Activated T-cell treated with anti-CD3 and anti-CD28 coated beads for 24 hours (primary cell): ENCODE results near the gene PCNX2.
"Not testable (repeated sequence)": the region's sequence is repeated elsewhere in the genome, so short reads cannot be mapped to it uniquely, and the experiment has no call there.

Experiments
- DNase-seq: peaks from one replicate; pipeline ENCODE4 v3.0.0-alpha.2; 2020; ENCODE audit warnings: low read depth

Gene PCNX2

DNA sequence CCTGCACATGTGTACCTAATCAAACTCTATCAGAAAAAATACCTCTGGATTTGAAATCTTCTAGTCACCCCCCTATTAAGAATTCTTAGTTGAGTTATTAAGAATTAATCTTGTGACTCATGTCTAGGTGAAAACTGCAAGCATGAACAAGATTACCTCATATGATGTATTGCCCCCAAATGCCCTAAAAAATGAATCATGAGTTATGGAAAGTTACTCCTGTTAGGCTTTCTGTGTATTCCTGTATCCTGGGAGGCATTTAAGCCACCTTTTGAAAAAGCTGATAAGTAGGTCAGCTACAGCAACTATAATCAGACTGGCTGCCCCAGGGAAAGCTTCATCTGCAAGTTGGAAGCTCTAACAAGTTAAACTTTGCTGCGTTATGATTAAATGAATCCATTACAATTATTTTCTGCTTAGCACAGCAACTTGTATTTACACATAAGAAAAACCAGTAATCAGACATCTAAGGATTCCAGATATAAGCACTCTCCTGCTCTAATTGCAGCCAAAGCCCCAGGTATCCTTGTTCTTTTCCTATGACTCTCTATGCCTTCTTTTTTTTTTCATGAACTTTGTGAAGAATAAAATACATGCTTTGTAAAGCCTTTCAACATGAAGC, 197.5 kb downstream of the PCNX2 start:
- DNase-seq = no peak

DNA sequence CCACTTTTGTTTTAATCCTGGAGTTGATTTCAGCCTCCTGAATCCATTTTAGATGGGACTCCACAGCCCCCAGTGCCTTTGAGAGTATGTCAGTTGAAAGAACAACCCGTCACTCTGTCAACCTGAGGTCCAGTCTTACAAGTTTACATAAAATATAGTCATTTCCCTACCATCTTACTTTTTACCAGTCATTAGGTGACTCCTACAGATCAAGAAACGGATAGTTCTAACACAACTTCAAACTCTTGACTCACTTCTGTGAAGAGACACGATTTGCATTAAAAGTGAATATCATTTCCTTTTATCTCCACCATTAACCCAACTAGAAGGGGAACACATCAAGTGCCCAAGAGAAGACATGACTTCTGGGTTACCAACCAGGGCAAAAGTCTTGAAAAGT, 198.0 kb downstream of the PCNX2 start:
- DNase-seq = no peak

DNA sequence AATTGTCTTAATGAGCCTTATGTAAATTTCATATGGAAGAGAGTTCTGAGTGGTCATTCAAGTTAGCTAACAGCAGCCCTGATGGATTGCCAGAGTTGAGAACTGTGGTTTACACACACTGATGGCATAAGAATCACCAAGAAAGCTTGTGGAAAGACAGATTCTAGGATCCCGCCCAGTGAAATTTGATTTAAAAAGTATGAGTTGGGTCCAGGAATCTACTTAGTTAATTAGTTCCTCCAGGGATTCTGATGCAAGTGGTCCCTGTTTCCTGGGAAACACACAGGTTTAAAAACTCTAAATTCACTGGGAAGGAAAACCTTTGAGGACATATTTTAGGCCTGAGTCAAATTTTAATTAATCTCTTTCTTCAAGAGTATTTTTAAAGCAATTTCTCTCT, 200.8 kb downstream of the PCNX2 start:
- DNase-seq = no peak

DNA sequence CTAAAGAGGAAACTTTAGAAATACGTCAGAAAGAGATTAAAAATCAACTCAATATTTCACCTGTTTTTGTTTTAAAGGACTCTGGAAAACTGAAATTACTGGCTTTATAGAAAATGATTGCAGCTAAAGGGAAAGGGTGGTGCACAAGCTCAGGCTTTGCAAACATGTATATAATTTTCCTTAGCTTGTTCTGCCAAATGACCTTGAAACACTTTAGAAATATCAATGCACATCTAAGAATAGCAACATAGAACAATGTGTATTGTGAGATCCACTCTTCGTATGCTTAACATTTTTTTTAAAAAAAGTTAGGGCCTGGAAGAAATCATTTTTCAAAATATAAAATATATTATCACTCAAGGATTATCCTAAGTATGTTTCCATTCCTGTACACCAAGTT, 201.3 kb downstream of the PCNX2 start:
- DNase-seq = no peak

DNA sequence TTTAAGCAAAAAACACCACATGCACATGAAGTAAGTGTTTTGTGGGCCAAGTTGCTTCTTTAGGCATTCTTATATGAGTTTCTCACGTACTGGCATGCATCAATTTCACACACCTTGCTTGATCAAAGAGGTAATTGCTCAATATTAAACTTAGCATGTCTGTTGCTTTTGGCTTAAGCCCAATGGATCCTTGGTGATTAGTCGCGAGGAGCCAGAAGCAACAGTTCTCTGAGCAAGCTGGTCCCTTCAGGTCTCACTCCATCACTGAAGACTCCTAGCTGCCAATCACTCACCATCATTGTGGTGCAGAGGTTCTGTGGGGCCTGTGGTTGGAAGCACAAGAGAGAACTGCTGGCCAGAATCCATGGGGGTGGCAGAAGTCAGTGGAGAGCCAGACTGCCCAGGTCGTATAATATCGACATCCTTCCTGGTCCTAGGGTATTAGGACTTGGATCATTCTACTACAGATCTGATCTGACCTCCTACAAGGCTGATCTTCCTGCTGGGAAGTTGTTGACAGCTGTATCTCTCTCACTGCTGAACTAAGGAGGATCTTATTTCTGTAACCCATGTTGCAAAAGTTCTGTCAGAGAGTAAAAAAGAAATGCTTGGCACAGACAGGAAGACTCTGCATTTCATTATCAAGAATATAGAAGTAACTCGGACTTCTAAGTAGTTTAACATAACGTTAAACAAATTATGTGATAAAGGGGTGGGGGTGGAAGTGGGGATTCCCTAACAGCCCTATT, 204.6 kb downstream of the PCNX2 start:
- no peak for DNase-seq

DNA sequence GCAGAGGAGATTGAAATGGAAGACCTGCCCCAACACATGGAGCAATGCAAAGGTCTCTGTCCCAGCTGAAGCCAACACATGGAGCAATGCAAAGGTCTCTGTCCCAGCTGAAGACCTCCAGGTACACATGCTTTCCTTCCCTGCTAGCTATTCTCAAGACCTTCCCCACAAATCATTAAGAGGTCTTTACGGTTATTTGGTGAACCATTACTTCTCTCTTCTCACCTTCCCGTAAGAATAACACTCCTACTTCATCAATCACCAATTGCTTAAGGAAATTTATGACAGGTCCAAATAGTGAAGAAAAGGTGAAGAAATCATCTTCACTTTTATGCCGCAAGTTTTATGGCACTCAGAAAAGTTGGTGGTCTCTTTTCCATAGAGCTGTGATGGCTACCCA, 206.3 kb downstream of the PCNX2 start:
- DNase-seq = no peak

DNA sequence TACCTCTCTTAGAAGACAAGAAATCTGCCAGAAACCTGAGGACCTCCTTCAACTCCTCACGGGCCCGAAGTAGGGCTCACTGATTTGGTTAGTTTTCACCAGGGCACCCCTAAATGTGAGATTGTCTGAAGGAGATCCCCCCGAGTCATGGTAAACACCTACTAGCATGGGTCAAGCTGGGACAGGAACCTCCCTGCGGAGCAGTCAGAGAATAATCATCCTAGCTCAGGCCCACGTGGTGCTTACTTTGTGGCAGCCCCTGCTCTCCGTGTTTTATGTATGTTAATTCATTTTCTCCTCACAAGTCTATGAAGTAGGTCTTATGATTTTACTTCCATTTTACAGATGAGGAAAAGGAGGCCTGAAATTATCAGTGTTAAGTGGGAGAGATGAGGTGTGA, 206.9 kb downstream of the PCNX2 start:
- DNase-seq = no peak

DNA sequence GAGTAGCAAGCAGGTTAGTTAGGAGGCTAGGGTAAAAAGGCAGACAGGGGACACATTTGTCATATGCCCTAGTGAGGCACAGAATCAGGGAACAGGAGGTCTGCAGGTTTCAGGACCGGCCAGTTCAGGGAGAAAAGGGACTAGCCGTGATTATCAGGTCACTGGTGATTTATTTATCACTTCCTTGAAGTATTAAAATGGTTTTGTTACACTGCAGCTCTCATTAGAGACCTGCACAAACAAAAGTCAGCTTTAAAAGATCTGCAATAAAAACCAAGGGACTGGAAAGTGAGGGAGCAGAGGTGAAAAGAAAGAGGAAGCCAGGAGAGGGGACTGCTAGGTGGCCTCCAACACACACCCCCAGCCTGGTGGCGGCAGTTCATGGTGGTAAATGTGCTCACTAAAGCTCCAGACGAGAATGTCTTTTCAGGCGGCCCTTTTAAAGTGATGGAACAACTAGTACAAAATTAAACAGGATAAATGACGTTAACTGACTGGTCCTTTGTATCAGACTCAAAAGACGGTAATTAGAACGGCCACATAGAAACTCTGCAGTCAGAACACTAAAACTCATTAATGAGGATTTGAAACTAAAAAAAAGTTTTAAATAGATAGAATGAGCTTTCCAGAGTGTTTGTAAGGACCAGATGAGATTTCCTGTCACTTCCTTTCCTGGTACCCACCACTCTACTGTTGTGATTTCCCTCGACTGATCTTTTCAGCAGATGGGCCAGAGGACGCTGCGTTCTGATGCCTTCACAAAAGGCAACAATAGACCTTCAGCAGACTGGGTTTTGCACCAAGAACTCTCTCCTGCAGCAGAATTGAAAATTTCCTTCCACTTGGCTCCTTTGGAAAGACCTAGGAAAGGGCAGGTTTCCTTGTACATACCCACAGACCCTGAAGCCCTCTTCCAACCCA, 208.3 kb downstream of the PCNX2 start:
- DNase-seq = no peak

DNA sequence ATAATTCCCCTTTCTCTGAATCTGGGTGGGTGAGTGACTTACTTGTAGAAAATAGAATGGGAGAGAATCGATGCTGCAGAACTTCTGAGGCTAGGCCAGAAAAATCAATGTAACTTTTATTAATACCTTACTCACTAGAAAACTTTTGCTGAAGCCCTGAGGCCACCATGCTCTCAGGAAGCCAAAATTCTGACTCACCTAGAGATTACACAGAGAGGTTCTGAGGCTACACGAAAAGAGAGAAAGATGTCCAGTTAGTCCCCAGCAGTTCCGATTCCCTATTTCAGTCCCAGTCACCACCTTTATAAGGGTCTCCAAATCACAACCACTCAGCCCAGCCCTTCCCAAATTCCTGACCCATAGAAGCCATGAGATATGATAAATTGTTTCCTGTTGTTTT, 210.0 kb downstream of the PCNX2 start:
- no peak for DNase-seq

DNA sequence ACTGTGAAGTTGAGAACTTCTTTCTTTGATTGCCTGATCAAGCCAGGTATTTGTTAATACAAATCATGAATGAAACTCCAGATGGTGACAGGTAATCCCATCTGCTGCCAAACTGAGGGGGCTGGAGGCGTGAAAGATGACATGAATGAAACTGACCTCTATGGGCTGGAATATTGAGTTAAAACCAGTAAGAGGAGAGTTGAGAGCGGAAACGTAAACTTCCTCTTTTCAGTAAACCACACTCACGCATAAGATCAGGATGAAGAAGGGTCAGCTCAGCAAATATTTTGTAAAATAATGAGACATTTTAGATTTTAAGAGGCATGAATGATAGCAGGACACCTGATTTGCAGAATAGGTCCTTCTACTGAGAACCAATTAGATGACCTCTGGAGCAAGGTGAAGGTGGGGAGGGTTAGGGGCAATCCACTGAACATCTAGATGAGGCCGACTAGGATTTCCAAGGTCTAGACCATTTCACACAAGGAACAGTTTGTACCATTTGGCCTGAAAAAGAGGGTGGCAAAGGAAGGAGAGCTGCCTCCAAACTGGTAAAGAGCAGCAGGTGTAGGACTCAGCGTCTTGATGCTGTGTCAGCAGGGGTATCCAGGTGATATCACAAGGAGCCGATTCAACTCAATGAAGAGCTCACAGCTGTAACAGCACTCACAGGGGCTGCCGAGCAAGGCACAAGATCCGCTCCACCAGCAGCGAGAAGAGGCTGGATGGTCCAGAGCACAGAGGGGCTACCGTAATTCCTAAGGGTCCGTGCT, 212.6 kb downstream of the PCNX2 start:
- no peak for DNase-seq

DNA sequence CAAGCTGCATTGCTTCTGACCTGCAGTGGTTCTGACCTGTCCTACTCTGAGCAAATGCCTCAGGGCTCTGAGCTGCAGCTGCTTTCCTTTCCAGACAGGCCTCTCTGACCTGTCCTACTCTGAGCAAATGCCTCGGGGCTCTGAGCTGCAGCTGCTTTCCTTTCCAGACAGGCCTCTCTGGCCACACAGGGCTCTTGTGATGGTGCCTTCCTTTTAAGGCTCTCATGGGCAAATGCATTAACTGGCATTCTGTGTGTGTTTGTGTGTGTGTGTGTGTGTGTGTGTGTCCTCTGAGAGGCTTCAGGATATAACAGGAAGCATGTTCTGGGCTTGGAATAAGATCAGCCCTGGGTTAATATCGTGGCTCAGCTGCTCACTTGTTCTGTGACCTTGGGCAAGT, 213.8 kb downstream of the PCNX2 start:
- DNase-seq = no peak

DNA sequence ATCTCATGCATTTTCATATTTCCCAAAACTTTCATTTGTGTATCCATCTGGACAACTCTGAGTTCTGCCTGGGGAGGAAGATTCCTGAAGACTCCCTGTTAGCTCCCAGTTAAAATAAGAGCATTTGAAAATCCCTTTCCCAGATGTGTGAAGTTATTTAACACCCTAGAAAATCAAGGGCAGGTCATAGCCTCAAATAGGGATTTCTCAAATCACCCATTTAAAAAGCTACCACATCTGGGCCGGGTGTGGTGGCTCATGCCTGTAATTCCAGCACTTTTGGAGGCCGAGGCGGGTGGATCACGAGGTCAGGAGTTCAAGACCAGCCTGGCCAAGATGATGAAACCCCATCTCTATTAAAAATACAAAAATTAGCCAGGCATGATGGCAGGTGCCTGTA, 214.7 kb downstream of the PCNX2 start:
- not testable (repeated sequence) for DNase-seq

DNA sequence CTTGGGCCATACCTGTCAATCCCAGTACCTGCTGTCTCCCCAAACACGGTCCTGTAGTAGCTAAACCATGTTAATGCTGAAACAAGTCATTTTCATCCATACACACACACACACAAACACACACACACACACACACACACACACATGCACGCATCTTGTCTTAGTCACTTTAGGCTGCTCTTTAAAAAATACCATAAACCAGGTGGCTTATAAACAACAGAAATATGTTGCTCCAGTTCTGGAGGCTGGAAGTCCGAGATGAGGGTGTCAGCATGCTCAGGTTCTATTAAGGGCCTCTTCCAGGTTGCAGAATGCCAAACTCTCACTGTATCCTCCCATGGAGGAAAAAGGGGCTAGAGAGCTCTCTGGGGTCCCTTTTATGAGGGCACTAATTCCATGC, 215.2 kb downstream of the PCNX2 start:
- DNase-seq = no peak

DNA sequence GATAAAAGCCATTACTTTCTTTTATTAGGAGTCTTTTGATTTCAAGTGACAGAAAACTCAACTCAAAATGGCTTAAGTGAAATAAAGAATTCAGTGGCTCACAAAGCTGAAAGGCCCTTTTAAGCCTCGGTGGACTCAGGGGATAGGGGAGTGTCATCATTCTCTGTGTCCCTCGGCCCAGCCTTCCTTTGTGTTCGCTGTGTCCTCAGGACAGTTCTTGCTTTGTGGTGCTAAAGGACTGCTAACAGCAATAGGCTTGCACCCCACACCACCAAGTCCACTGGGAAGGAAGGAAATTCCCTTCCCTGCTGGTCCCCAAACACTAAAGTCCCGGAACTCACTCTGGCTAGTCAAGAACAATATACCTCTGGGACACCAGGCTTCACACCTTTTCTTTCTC, 216.0 kb downstream of the PCNX2 start:
- no peak for DNase-seq

DNA sequence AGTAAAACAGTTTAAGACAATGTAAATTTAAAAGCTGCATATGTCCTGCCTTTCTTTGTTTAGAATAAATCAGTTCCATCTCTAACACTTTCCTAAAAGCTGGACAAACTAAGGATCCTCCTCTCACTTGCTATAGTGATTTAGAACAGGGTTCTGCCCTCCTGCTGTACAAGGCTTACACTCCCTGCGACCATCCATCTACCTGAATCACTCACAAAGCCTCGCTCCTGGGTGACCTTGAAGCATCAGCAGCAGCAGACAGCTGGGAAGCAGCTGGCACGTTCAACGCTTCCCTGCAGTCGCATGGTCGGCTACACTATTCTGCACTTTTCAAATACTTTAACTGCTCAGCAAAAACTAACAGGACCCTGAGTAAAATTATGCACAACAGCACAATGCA, 217.1 kb downstream of the PCNX2 start:
- no peak for DNase-seq

DNA sequence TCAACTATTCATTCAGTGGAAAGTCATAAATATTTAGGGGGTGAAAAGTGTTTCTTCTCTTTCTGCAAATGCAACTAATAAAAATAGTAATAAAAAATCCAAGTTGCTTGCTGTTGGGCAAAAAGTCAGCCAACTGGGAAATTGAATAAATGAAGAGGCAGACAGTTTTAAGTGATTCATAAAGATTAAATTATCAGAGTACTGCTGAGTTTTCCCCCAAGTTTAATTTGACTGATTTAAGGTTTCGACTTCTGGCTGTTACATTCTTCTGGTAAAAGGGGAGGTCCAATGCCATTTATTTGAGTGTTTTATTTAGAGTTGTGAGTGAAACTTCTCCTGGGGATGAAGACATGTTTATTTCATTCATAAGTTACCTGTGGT, 219.6 kb downstream of the PCNX2 start:
- DNase-seq = no peak

DNA sequence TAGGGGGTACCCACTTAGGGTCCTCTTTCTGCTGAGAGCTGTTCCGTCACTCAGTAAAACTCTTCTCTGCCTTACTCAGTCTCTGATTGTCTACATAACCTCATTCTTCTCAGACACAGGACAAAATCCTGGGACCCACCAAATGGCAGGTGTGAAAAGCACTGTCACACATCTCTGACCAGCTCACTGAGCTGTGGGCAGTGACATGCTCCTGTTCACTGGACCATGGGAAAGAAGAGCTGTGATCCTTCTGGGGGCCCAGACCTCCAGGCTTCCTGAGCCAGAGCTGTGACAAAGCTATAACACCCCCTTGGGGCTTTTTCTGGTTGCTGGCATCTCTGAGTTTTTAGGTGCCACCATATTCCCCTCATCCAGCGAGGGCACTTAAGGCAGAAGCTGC, 229.4 kb downstream of the PCNX2 start:
- no peak for DNase-seq

DNA sequence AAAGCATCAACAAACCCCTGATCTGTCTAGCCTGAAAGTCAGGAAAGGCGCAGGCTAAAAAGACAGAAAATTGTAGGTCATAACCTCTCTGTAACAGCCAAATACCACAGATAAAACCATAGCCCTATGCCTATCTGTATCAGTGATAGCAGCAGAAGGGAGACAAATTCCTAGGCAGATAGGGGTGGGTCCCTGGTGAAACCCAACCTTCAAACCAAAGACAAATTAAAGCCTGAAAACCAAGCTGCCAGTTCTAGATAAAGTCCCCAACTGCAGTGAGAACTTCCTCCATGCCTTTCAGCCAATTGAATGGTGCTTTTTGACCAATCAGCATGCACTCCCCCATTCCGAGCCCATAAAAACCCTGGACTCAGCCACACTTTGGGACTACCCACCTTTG, 229.8 kb downstream of the PCNX2 start:
- DNase-seq = no peak

DNA sequence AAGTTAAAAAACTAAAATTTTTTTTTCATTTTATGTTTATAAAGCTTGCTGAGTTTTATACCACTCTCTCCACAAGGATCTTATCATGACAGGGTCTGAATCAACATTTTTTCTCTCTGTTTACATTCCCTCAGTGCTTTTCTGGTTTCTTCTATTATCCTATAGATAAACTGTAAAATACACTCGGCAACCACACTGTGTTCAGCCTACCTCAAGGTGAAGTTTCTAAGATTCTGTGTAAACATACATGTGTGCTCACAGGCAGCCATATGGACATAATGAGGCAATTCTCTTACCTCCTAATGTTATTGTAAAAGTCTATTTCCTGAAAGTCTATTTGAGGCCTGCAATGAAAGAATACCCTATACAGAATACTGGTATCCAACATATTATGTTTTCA, 230.5 kb downstream of the PCNX2 start:
- DNase-seq = no peak

DNA sequence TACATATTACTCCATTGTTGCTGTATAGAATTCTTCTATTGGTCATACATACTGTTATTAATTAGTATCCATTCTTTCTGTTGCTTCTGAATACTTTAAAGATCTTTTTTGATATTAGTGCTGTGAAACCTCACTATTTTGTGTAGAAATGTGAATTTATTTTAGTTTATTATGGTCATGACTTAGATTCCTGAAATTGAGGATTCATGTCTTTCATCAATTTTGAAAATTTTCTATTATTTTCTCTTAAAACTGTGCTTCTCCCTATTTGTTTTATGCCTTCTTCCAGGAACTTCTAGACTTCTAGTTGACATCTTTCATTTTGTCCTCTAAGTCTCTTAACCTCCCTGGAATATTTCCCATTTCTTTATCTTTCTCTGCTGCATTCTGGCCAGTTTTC, 232.1 kb downstream of the PCNX2 start:
- no peak for DNase-seq

DNA sequence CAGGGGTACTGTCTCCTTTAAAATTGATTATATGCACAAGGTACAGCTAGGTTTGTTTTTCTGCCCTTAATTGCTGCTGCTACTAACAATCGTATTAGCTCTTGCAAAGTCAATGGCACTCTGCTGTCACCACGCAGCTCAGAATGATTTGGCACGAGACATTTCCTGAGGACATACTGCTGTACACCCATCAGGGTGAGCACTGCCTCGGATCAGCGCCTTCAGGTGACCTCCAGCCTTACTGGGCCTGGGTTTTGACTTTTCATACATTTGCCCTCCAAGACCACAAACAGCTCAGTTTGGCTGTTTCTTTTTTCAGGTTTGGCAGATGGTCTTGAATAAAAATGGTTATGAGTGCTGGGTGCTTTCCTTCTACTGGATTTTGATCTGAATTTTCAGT, 234.3 kb downstream of the PCNX2 start:
- DNase-seq = no peak

DNA sequence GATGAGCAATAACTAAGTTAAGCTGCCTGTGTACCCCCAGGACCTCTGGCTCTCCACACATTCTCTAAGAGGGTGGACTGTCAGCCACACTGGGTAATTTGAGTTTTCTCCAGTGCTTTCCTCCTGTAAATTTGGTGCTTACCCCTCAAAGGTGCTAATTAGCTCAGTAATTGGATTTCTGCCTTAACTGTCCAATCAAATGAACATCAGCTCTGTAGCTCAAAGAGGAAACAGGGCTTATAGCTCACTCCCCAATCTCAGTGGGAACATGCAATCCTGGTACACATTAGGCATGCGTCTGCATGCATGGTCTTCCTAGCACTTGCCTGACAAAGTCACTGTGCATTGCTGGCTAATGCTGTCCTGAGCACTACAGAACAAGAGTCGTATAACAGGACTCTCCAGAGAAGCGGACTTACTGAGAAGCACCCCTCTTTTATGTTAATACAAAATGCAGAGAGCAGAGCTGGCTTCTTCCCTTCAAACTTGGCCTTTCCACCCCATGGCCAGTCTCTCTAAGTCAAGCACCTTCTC, 235.0 kb downstream of the PCNX2 start:
- DNase-seq = no peak
